NT2/D1 (cell line): Measurements from ENCODE around the gene RNU4-1.

Experiments
- SUZ12 ChIP-seq: IDR thresholded peaks from 2 replicates; pipeline ENCODE4 v1.6.1; 2011; ENCODE audit not compliant: insufficient read length, insufficient read depth; ENCODE audit errors: extremely low read depth
- YY1 ChIP-seq: IDR thresholded peaks from 2 replicates; pipeline ENCODE4 v1.6.1; 2011; ENCODE audit not compliant: insufficient read length, insufficient read depth
- ZNF274 ChIP-seq: IDR thresholded peaks from 2 replicates; pipeline ENCODE4 v1.6.1; 2011; ENCODE audit warnings: mild to moderate bottlenecking, low read depth, low read length

GRCh38 chr12:120262852-120263747 is 29.9 kb downstream of the RNU4-1 start:
- TF ChIP-seq SUZ12 (no peak), ZNF274 (no peak), YY1 (no peak)
